ENCODE results near the gene CMAS.

DNA sequence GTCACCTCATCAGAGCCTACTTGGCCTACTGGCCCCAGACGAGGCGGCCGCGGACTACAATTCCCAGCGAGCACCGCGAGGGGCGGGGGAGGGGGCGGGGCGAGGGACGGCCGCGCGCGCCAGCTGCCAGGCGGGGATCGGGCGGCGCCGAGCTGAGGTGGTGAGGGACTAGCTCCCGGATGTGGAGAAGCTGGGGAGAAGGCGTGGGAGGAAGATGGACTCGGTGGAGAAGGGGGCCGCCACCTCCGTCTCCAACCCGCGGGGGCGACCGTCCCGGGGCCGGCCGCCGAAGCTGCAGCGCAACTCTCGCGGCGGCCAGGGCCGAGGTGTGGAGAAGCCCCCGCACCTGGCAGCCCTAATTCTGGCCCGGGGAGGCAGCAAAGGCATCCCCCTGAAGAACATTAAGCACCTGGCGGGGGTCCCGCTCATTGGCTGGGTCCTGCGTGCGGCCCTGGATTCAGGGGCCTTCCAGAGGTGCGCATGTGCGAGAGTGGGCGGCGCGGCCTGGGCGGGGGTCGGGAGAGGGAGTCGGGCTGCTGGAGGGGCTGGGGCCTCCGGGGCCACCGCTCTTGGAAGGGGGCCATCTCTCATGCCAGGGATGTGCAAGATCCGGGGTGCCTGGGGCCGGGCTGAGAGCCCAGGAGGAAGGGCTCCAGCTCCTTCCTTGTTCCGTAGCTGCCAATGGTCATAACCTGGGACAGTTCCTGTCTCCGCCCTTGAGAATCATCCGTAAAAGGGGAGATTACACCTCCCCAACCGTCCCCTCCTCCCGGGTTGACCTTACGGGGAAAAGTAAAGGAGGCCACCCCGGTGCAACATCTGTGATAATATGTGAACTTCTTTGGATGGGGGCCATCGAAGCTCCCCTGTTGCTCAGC, at the start of gene CMAS:
- TF ChIP-seq ZNF274 (IDR thresholded peaks at IDR 0.05; ENCODE audit: low read depth, low read length), result no peak
- TF ChIP-seq YY1 (IDR thresholded peaks at IDR 0.05; ENCODE audit: insufficient read depth, insufficient read length), result no peak
- TF ChIP-seq SUZ12 (IDR thresholded peaks at IDR 0.05; ENCODE audit: extremely low read depth, insufficient read depth, insufficient read length), result no peak
